Neuronal stem cell (in vitro differentiated cells): Measurements from ENCODE around the gene PDK2.

Experiments
- DNase-seq: peaks from one replicate; pipeline ENCODE4 v3.0.0-alpha.2; 2013; ENCODE audit warnings: low spot score
- H2AFZ ChIP-seq: one replicate; pipeline ENCODE4 v1.6.1; 2013; ENCODE audit warnings: mild to moderate bottlenecking, low read length, inconsistent platforms
- H2AK5ac ChIP-seq: 2 replicates; pipeline ENCODE4 v1.6.1; 2013; ENCODE audit warnings: low read depth, mild to moderate bottlenecking, inconsistent platforms, low read length, moderate library complexity, mixed read lengths
- H2BK120ac ChIP-seq: 2 replicates; pipeline ENCODE4 v1.6.1; 2013; ENCODE audit warnings: low read depth, mild to moderate bottlenecking, inconsistent platforms, low read length, moderate library complexity, mixed read lengths
- H2BK12ac ChIP-seq: one replicate; pipeline ENCODE4 v1.6.1; 2013; ENCODE audit warnings: low read length, inconsistent platforms
- H2BK15ac ChIP-seq: 2 replicates; pipeline ENCODE4 v1.6.1; 2013; ENCODE audit warnings: mild to moderate bottlenecking, low read length, inconsistent platforms, mixed read lengths
- H2BK5ac ChIP-seq: one replicate; pipeline ENCODE4 v1.6.1; 2013; ENCODE audit warnings: inconsistent platforms, mild to moderate bottlenecking, low read length, moderate library complexity
- H3K14ac ChIP-seq: one replicate; pipeline ENCODE4 v1.6.1; 2013; ENCODE audit warnings: low read length, inconsistent platforms
- H3K18ac ChIP-seq: 2 replicates; pipeline ENCODE4 v1.6.1; 2013; ENCODE audit warnings: low read length, inconsistent platforms
- H3K23ac ChIP-seq: 2 replicates; pipeline ENCODE4 v1.6.1; 2013; ENCODE audit warnings: low read depth, mild to moderate bottlenecking, mixed read lengths, low read length, inconsistent platforms; ENCODE audit not compliant: poor library complexity
- H3K27ac ChIP-seq: replicated peaks from 3 replicates; pipeline ENCODE4 v1.5.1; 2013; ENCODE audit warnings: low read length, inconsistent platforms
- H3K27me3 ChIP-seq, 3 experiments: 2 replicates each; pipeline ENCODE4 v1.6.1; 2013; ENCODE audit warnings: low read length in 3 of 3, mild to moderate bottlenecking in 2 of 3, inconsistent platforms in 1 of 3, low read depth in 1 of 3, mixed read lengths in 1 of 3, moderate library complexity in 1 of 3; ENCODE audit not compliant: control insufficient read depth in 3 of 3, insufficient read depth in 3 of 3
- H3K36me3 ChIP-seq, 2 donors: replicated peaks in 1 of 2; 2 replicates each; pipeline ENCODE4 v1.6.1; 2013; ENCODE audit warnings: low read length in 2 of 2; ENCODE audit not compliant: control insufficient read depth in 2 of 2, insufficient read depth in 2 of 2
- H3K4ac ChIP-seq: 2 replicates; pipeline ENCODE4 v1.6.1; 2013; ENCODE audit warnings: inconsistent platforms, mild to moderate bottlenecking, low read length, moderate library complexity
- H3K4me1 ChIP-seq, 2 donors: 1 replicate in 1 of 2; 2 replicates in 1 of 2; pipeline ENCODE4 v1.6.1; 2013; ENCODE audit warnings: low read length in 2 of 2, low read depth in 1 of 2; ENCODE audit not compliant: control insufficient read depth in 2 of 2, insufficient read depth in 1 of 2
- H3K4me2 ChIP-seq: one replicate; pipeline ENCODE4 v1.6.1; 2013; ENCODE audit warnings: mild to moderate bottlenecking, low read length, inconsistent platforms; ENCODE audit not compliant: insufficient read depth, poor library complexity, severe bottlenecking
- H3K4me3 ChIP-seq, 2 donors: 2 replicates each; pipeline ENCODE4 v1.5.1; 2013; ENCODE audit warnings: low read length in 2 of 2, mild to moderate bottlenecking in 2 of 2, inconsistent platforms in 1 of 2, moderate library complexity in 1 of 2
- H3K79me1 ChIP-seq: one replicate; pipeline ENCODE4 v1.6.1; 2013; ENCODE audit warnings: low read depth, mild to moderate bottlenecking, inconsistent platforms, low read length, moderate library complexity
- H3K9ac ChIP-seq: one replicate; pipeline ENCODE4 v1.6.1; 2013; ENCODE audit warnings: mild to moderate bottlenecking, low read depth, low read length, inconsistent platforms; ENCODE audit not compliant: poor library complexity
- H3K9me3 ChIP-seq, 2 donors: replicated peaks in 1 of 2; 2 replicates each; pipeline versions ENCODE3 to v1.6.1; 2013; ENCODE audit warnings: low read length in 2 of 2, mild to moderate bottlenecking in 2 of 2, inconsistent platforms in 1 of 2, low read depth in 1 of 2, mixed read lengths in 1 of 2, moderate library complexity in 1 of 2; ENCODE audit not compliant: control insufficient read depth in 2 of 2, insufficient read depth in 1 of 2
- H4K8ac ChIP-seq: one replicate; pipeline ENCODE4 v1.6.1; 2013; ENCODE audit warnings: low read depth, mild to moderate bottlenecking, inconsistent platforms, low read length, moderate library complexity
- H4K91ac ChIP-seq: one replicate; pipeline ENCODE4 v1.6.1; 2013; ENCODE audit warnings: low read length, low read depth, mild to moderate bottlenecking, inconsistent platforms; ENCODE audit not compliant: poor library complexity
- WGBS, 2 donors: extraction: QIAGEN DNeasy Blood & Tissue Kit; methylation state at CpG; one replicate each; pipeline ENCODE4 v1.1.7; 2013; ENCODE audit warnings: missing lambda C conversion rate in 2 of 2, mixed read lengths in 1 of 2; ENCODE audit not compliant: insufficient read length in 2 of 2, insufficient replicate concordance in 1 of 2; ENCODE audit errors: extremely low coverage in 2 of 2; 5-methylcytosine and 5-hydroxymethylcytosine counted together

PDK2 gene

DNA sequence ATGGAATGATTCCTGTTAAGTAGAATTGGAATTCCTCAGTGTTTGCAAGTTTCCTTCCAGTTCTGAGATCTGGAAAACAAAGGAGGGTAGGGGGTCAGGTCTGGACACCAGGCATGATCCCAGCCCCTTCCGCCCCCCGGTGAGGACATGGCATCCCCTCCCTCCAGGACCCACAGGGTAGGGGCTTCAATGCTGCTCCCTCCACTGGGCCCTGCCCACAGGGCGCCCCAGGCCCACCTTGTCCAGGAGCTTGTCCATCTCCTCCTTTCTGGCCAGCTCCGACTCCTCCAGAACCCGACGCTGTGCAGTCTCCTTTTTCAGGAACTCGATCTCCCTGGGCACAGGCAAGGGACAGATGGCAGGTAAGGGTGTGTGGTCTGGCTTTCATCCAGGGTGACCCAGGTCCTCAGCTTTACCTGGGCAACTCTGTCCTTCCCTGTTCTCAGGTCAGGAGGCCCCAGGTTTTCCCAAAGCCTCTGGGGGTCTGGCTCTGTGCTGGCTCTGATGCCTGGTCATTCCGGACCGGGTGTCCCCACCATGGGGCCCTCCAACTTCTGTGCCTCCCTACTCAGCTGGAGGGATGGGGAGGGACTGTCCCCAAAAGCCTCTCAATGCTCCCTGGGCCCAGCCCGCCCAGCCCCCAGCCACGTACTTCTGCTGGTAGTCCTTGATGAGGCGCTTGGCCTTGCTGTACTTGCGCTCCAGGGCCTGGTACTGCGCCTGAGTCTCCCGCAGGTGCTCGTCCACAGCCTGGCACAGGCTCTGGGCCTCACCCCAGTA is 40.4 kb downstream of the PDK2 start:
- Histone ChIP-seq H3K23ac (no peak overlapping the region), H3K18ac (no peak overlapping the region), H3K36me3 (peaks cover 35 to 69% of the 10 kb centered on the region in 2 donors), H3K79me1 (peaks cover 2% of the 10 kb centered on the region), H3K4me3 (no peak overlapping the region), H3K27me3 (no peaks in the 10 kb centered on the region), H3K14ac (no peak overlapping the region), H3K27ac (no peak overlapping the region), H2BK12ac (no peak overlapping the region), H2BK15ac (no peak overlapping the region), H3K9me3 (peaks cover 0 to 3% of the 10 kb centered on the region in 2 donors), H4K91ac (no peak overlapping the region), H3K4me2 (no peak overlapping the region), H2BK120ac (no peak overlapping the region), H4K8ac (no peak overlapping the region), H2AFZ (no peak overlapping the region), H3K9ac (no peak overlapping the region), H2AK5ac (no peak overlapping the region), H3K4me1 (peaks cover 6 to 9% of the 10 kb centered on the region in 2 donors), H2BK5ac (no peak overlapping the region), H3K4ac (no peak overlapping the region)
- WGBS, 2 donors = no CpG with 5 or more reads among the region's 16 CpGs
- DNase-seq = no peak

DNA sequence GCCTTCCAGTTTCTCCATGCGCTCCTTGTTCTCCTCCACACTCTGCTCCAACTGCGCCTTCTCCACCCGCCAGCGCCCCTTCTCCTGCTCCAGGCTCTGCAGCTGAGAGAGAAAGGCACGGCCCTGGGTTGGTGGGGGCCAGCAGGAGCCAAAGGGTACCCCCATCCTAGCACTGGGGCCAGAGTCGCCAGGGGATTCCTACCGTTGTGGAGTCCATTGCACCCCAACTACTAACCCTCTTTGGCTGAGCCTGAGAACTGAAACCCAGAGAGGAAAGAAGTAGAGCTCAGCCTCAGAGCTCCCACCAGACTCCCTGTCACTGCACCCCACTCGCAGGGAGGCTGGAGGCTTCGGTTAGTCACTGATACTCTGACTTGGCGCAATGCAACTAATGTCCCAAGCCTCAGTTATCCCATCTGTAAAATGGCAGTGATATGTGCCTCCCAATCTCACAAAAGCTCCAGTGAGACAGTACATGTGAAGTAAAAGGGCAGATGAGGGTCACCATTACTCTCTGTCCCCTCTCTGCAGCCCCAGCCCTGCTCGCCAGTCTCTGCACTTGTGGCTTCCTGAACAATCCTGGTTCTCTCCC is 41.0 kb downstream of the PDK2 start:
- Histone ChIP-seq H3K4ac (no peak overlapping the region), H2BK15ac (no peak overlapping the region), H3K23ac (no peak overlapping the region), H3K36me3 (peaks cover 41 to 76% of the 10 kb centered on the region in 2 donors), H4K91ac (no peak overlapping the region), H3K4me2 (no peak overlapping the region), H3K27ac (no peak overlapping the region), H3K9ac (no peak overlapping the region), H3K4me1 (peaks cover 2 to 3% of the 10 kb centered on the region in 2 donors), H2BK5ac (no peak overlapping the region), H3K4me3 (no peak overlapping the region), H2BK12ac (no peak overlapping the region), H3K27me3 (no peaks in the 10 kb centered on the region), H2AK5ac (no peak overlapping the region), H3K79me1 (peaks cover 2% of the 10 kb centered on the region), H3K18ac (no peak overlapping the region), H4K8ac (no peak overlapping the region), H2AFZ (no peak overlapping the region), H3K14ac (no peak overlapping the region), H3K9me3 (peaks cover 0 to 5% of the 10 kb centered on the region in 2 donors), H2BK120ac (no peak overlapping the region)
- no CpG with 5 or more reads among the region's 11 CpGs for WGBS, 2 donors
- no peak for DNase-seq

DNA sequence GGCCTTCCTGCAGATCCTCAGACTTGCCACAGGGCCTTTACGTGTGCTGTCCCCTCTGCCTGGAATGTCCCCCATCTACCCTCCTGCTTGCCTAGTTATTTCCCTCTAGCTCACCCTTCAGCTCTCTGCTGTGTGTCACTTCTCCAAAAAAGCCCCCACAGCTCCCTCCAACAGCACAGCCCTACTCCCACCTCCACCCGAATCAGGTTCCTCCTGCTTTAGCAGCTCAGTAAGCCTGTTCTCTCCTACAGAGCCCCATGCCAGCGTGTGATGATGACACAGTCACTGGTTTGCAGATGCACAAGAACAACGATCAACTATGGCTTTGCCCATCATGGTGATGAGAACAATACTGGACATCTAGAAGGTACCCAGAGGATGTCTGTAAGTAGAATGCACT is 41.9 kb downstream of the PDK2 start:
- DNase-seq = no peak
- WGBS, 2 donors = no CpG with 5 or more reads among the region's 4 CpGs
- Histone ChIP-seq H2BK5ac (no peak overlapping the region), H2BK15ac (no peak overlapping the region), H3K27ac (no peak overlapping the region), H3K14ac (no peak overlapping the region), H3K9me3 (peaks cover 0 to 5% of the 10 kb centered on the region in 2 donors), H2AFZ (no peak overlapping the region), H3K4ac (no peak overlapping the region), H3K4me1 (peaks cover 2 to 3% of the 10 kb centered on the region in 2 donors), H3K18ac (no peak overlapping the region), H3K79me1 (peaks cover 4% of the 10 kb centered on the region), H3K36me3 (peaks cover 47 to 84% of the 10 kb centered on the region in 2 donors), H3K27me3 (no peaks in the 10 kb centered on the region), H3K4me2 (no peak overlapping the region), H4K8ac (no peak overlapping the region), H4K91ac (no peak overlapping the region), H3K23ac (no peak overlapping the region), H2BK120ac (no peak overlapping the region), H3K4me3 (no peak overlapping the region), H2BK12ac (no peak overlapping the region), H3K9ac (no peak overlapping the region), H2AK5ac (no peak overlapping the region)

DNA sequence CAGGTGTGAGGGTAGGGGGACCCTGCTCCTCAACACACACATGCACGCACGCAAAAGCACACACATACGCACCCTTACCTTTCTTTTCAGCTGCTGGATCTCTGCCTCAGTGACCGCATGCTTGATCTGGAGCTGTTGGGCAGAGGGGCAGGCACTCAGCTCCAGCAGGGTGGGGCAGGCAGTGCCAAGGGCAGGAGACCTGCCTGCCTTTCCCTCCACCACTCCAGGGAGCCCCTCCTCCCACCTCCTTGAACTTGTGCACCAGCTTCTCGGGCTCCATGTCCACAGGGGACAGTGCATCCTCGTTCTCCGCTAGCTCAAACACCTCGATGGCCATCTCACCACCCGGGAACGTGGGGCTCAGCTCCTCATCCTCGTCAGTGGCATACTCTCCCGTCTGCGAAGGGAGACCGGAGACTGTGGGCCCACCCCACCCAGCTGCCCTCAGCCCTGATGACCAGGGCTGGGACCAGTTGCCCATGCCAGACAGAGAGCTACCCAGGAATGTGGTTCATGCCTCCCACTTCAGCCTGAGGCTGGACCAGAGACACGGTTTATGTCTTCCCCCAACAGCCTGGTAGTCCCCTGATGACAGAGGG is 44.1 kb downstream of the PDK2 start:
- peak overlapping the region; percentile 32 for H3K14ac ChIP-seq
- H4K91ac ChIP-seq = no peak overlapping the region
- H2AK5ac ChIP-seq = peak overlapping the region; percentile 49
- no peak overlapping the region for H3K4me2 ChIP-seq
- no peaks in the 10 kb centered on the region for H3K27me3 ChIP-seq
- peaks cover 4% of the 10 kb centered on the region for H3K79me1 ChIP-seq
- no peak overlapping the region for H2BK5ac ChIP-seq
- H3K18ac ChIP-seq = no peak overlapping the region
- no peak overlapping the region for H2BK12ac ChIP-seq
- H2BK120ac ChIP-seq = no peak overlapping the region
- peak overlapping the region; percentile 44 for H3K23ac ChIP-seq
- H3K9ac ChIP-seq = no peak overlapping the region
- H3K27ac ChIP-seq = no peak overlapping the region
- H3K9me3 ChIP-seq = peaks cover 0 to 9% of the 10 kb centered on the region in 2 donors
- no peak overlapping the region for H2AFZ ChIP-seq
- no peak for DNase-seq
- H3K4ac ChIP-seq = no peak overlapping the region
- H4K8ac ChIP-seq = no peak overlapping the region
- H3K36me3 ChIP-seq = peaks cover 65 to 99% of the 10 kb centered on the region in 2 donors
- peak overlapping the region in 1 of 2 donors; percentile 29 for H3K4me3 ChIP-seq
- no peak overlapping the region for H2BK15ac ChIP-seq
- H3K4me1 ChIP-seq = peaks cover 1 to 2% of the 10 kb centered on the region in 2 donors
- no CpG with 5 or more reads among the region's 15 CpGs for WGBS, 2 donors
